Activated naive CD8-positive, alpha-beta T cell treated with anti-CD3 and anti-CD28 coated beads, Interleukin-2, amount 50 U/mL, for 24 hours (primary cell): ENCODE results near the gene NHS.

Experiments
- ATAC-seq: fragments of 150-1000 bp; cut with Tn5 transposase; one replicate; pipeline ENCODE4 v1.10.0; 2021
- DNase-seq: peaks from one replicate; pipeline ENCODE4 v3.0.0; 2021
- H3K27ac Mint-ChIP-seq: one replicate; pipeline ENCODE4 v1.8.0; 2021; ENCODE audit warnings: mild to moderate bottlenecking, mixed read lengths
- H3K27me3 Mint-ChIP-seq: one replicate; pipeline ENCODE4 v1.8.0; 2021; ENCODE audit warnings: mixed read lengths
- H3K36me3 Mint-ChIP-seq: one replicate; pipeline ENCODE4 v1.8.0; 2021; ENCODE audit warnings: low read depth, mixed read lengths
- H3K4me1 Mint-ChIP-seq: one replicate; pipeline ENCODE4 v1.8.0; 2021; ENCODE audit warnings: mixed read lengths
- H3K4me3 Mint-ChIP-seq: one replicate; pipeline ENCODE4 v1.8.0; 2021; ENCODE audit warnings: mild to moderate bottlenecking, moderate library complexity, mixed read lengths
- H3K9me3 Mint-ChIP-seq: one replicate; pipeline ENCODE4 v1.8.0; 2021; ENCODE audit warnings: mixed read lengths

Gene NHS

GRCh38 chrX:17377091-17377717, 2.2 kb downstream of the NHS start:
- DNase-seq (peak; percentile 31), ATAC-seq (peak; percentile 71)
- peaks cover 8% of the 10 kb centered on the region for H3K9me3 Mint-ChIP-seq
- peaks cover 13% of the 10 kb centered on the region for H3K4me1 Mint-ChIP-seq
- no peaks in the 10 kb centered on the region for H3K36me3 Mint-ChIP-seq
- H3K27me3 Mint-ChIP-seq: peaks cover 30% of the 10 kb centered on the region
- H3K4me3 Mint-ChIP-seq: peak overlapping the region; percentile 54
- peak overlapping the region; percentile 22 for H3K27ac Mint-ChIP-seq

GRCh38 chrX:17377795-17378194, 2.8 kb downstream of the NHS start:
- peak; percentile 21 for DNase-seq
- Mint-ChIP-seq H3K36me3 (no peaks in the 10 kb centered on the region), H3K4me3 (peak overlapping the region; percentile 54), H3K27ac (no peak overlapping the region), H3K4me1 (peaks cover 18% of the 10 kb centered on the region), H3K9me3 (peaks cover 12% of the 10 kb centered on the region), H3K27me3 (peaks cover 29% of the 10 kb centered on the region)
- peak; percentile 80 for ATAC-seq

DNA sequence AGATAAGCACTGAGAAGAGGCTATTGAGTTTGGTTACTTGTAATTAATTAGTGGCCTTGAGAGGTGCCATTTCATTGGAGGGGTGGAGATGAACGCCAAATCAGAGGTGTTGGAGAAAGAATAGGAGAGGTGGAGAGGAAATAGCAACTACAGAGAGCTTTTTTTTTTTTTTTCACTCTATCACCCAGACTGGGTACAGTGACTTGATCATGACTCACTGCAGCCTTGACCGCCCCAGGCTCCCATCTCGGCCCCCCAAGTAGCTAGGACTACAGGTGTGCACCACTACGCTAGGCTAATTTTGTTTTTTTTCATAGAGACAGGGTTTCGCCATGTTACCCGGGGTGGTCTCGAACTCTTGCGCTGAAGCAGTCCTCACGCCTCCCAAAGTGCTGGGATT, 5.2 kb downstream of the NHS start:
- Mint-ChIP-seq H3K4me1 (peaks cover 16% of the 10 kb centered on the region), H3K36me3 (no peaks in the 10 kb centered on the region), H3K27ac (no peak overlapping the region), H3K27me3 (peaks cover 18% of the 10 kb centered on the region), H3K4me3 (no peak overlapping the region), H3K9me3 (peaks cover 12% of the 10 kb centered on the region)
- no peak for ATAC-seq
- no peak for DNase-seq

- no peaks in the 10 kb centered on the region for H3K36me3 Mint-ChIP-seq
- DNase-seq (no peak), ATAC-seq (no peak)
- no peak overlapping the region for H3K27ac Mint-ChIP-seq
- peaks cover 5% of the 10 kb centered on the region for H3K9me3 Mint-ChIP-seq
- H3K27me3 Mint-ChIP-seq: peaks cover 6% of the 10 kb centered on the region
- no peak overlapping the region for H3K4me3 Mint-ChIP-seq
- H3K4me1 Mint-ChIP-seq: no peaks in the 10 kb centered on the region
Measured at GRCh38 chrX:17390419-17390850, 15.4 kb downstream of the NHS start.

DNA sequence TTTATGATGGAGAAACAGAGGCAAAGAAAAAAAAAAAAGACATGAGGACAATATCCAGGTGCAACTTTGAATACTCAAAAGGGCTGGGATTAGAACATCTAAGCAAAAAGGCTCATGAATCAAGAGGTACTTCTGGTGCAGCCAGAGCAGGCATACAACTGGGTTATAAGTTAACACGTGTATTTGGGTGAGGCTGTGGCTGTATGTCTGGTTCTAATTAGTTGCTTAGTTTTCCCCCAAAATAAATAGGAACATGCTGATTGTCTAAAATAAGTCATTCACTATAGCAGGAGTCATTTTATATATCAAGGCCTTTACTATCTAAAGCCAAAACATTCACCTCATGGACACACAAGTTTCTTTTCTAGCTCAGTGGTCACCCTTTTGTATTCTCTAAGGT, 20.2 kb downstream of the NHS start:
- Mint-ChIP-seq H3K27me3 (peaks cover 3% of the 10 kb centered on the region), H3K4me3 (no peak overlapping the region)
- no peak for DNase-seq

DNA sequence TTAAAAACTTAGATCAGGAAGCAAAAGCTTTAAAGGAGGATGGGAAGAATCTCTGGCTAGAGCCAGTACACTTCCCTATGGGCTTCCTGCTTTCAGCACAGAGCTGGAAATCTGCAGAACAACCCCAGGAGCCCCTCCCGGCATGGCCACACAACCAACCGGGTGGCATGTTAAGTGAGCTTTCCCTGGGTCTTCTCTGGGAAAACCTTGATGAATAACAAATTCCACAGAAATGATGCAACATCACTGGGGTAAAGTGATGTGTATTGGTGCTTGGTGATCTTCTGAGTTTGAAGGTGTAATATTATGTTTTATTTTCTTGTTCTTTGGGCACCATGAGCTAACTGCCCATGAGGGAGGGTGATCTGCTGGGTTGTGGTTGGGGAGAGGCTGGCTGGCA, 22.1 kb downstream of the NHS start:
- Mint-ChIP-seq H3K9me3 (no peaks in the 10 kb centered on the region), H3K36me3 (no peaks in the 10 kb centered on the region), H3K27ac (no peak overlapping the region), H3K4me3 (no peak overlapping the region), H3K4me1 (no peaks in the 10 kb centered on the region), H3K27me3 (peaks cover 3% of the 10 kb centered on the region)
- DNase-seq (no peak), ATAC-seq (no peak)

More for the DNA sequence above, 20.2 kb downstream of the NHS start:
- H3K36me3 Mint-ChIP-seq: no peaks in the 10 kb centered on the region
- no peak overlapping the region for H3K27ac Mint-ChIP-seq
- no peaks in the 10 kb centered on the region for H3K9me3 Mint-ChIP-seq
- ATAC-seq: no peak
- no peaks in the 10 kb centered on the region for H3K4me1 Mint-ChIP-seq

DNA sequence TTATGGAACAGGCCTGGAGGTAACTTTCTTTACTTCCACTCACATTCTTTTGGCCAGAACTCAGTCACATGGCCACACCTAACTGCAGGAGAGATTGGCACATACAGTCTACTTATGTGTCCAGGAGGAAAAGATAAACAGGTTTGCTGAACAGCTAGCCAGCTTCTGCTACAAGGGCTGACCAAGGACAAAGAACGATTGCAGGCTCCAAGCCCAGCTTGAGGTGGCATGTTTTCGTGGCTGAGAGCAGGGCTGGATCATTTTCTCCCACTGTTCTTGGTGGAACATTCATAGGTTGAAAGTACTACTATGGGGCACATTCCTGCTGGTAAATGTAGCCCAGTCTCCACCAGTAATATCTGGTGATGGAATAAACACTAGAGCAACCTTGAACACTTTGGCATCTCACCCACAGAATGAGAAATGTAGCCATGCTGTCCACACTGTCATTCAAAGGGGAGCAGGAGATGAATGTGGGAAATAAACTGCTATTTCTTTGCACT, 28.2 kb downstream of the NHS start:
- H3K4me3 Mint-ChIP-seq: no peak overlapping the region
- H3K9me3 Mint-ChIP-seq: no peaks in the 10 kb centered on the region
- H3K27me3 Mint-ChIP-seq: peaks cover 3% of the 10 kb centered on the region
- no peak for DNase-seq
- H3K4me1 Mint-ChIP-seq: no peaks in the 10 kb centered on the region
- H3K36me3 Mint-ChIP-seq: no peaks in the 10 kb centered on the region
- no peak for ATAC-seq
- no peak overlapping the region for H3K27ac Mint-ChIP-seq

- peaks cover 3% of the 10 kb centered on the region for H3K27me3 Mint-ChIP-seq
- no peaks in the 10 kb centered on the region for H3K36me3 Mint-ChIP-seq
- no peak overlapping the region for H3K27ac Mint-ChIP-seq
- no peaks in the 10 kb centered on the region for H3K4me1 Mint-ChIP-seq
- no peak for ATAC-seq
- H3K9me3 Mint-ChIP-seq: no peaks in the 10 kb centered on the region
- no peak overlapping the region for H3K4me3 Mint-ChIP-seq
- DNase-seq: no peak
Measured at GRCh38 chrX:17403972-17404371, 29.0 kb downstream of the NHS start.

DNA sequence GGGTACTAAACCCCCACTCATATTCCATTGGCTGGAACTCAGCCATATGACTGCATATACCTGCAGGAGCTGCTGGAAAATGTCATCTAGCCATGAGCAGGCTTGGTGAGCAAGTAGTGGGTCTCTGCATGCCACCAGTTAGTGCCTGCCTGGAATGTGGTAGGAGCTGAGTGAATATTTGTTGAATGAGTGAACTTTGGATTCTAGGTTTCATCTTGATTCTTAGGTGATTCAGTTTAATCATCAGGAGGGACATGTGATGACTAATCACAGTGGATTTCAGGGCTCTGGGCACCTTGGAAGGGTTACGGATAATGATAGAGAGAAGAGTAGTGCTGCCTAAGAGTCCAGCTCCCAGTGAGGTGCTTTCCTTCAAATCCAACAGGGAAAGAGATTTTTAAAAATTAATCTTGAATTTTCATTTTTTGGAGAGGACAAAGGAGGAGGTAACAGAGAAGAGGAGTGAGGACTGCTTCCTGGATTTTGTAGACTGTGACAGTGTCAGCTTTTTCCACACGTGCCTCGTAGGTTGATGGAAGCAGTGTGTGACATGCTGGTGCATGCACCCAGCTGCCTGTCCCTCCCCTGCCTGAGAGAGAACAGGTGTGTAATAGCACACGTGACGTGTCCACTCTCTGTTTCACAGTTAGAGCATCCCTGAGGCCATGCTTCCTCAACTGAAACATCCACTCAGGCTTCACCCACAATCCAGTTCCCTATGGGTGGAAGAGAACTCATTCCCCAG, 30.4 kb downstream of the NHS start:
- Mint-ChIP-seq H3K4me3 (no peak overlapping the region), H3K27ac (no peak overlapping the region), H3K4me1 (peaks cover 2% of the 10 kb centered on the region), H3K36me3 (no peaks in the 10 kb centered on the region), H3K9me3 (no peaks in the 10 kb centered on the region), H3K27me3 (no peaks in the 10 kb centered on the region)
- no peak for ATAC-seq
- DNase-seq: no peak

- peaks cover 25% of the 10 kb centered on the region for H3K4me1 Mint-ChIP-seq
- H3K27ac Mint-ChIP-seq: no peak overlapping the region
- no peak overlapping the region for H3K4me3 Mint-ChIP-seq
- H3K27me3 Mint-ChIP-seq: peaks cover 3% of the 10 kb centered on the region
- no peaks in the 10 kb centered on the region for H3K9me3 Mint-ChIP-seq
- H3K36me3 Mint-ChIP-seq: no peaks in the 10 kb centered on the region
- DNase-seq: no peak
- no peak for ATAC-seq
Measured at GRCh38 chrX:17409566-17410290, 34.7 kb downstream of the NHS start.

GRCh38 chrX:17410651-17411050, 35.7 kb downstream of the NHS start:
- H3K4me1 Mint-ChIP-seq: peaks cover 27% of the 10 kb centered on the region
- DNase-seq: no peak
- H3K27me3 Mint-ChIP-seq: peaks cover 4% of the 10 kb centered on the region
- no peak overlapping the region for H3K27ac Mint-ChIP-seq
- no peak overlapping the region for H3K4me3 Mint-ChIP-seq
- no peak for ATAC-seq
- H3K9me3 Mint-ChIP-seq: no peaks in the 10 kb centered on the region
- no peaks in the 10 kb centered on the region for H3K36me3 Mint-ChIP-seq

DNA sequence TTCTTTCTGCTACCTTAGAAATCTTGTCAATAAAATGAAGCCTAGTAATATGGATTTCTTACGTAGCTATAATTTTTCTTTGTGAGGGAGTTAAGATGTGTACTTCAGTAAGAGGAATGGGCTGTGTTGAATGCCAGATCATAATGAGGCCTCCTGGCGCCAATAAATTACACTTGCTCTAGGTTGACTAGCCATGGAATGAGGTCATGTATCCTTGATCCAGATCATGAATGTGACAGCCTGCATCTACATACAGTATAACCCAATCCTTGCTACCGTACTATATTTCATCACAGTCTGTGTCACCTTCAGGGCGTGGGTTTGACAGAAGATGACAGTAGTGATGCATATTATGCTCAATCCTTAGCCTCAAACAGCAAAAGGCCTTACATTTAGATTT, 36.2 kb downstream of the NHS start:
- DNase-seq: no peak
- Mint-ChIP-seq H3K9me3 (no peaks in the 10 kb centered on the region), H3K4me1 (peaks cover 27% of the 10 kb centered on the region), H3K4me3 (no peak overlapping the region), H3K27me3 (peaks cover 4% of the 10 kb centered on the region), H3K36me3 (no peaks in the 10 kb centered on the region), H3K27ac (no peak overlapping the region)
- ATAC-seq: no peak

- peaks cover 27% of the 10 kb centered on the region for H3K4me1 Mint-ChIP-seq
- no peak overlapping the region for H3K4me3 Mint-ChIP-seq
- H3K27me3 Mint-ChIP-seq: peaks cover 4% of the 10 kb centered on the region
- H3K36me3 Mint-ChIP-seq: no peaks in the 10 kb centered on the region
- no peak for DNase-seq
- no peak for ATAC-seq
- peak overlapping the region; percentile 9 for H3K27ac Mint-ChIP-seq
- H3K9me3 Mint-ChIP-seq: no peaks in the 10 kb centered on the region
Measured at GRCh38 chrX:17412692-17413091, 37.7 kb downstream of the NHS start.

DNA sequence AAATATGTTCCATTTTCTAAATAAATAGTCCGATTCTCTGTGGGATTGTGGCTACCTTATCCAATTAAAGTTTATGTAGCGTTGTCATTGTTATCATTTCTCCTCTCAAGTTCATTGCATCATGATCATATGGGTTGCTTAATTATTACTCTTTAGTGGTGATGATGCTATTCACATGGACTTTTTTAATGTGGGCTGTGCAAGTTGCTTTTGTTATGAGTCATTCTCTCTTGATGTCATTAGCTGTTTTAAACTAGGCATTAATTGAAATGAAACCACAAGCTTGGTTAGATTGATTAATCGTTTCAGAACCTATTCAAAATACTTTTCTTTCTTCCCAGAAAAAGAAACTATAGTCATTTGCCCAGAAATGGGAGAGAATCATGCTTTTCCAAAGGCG, 38.2 kb downstream of the NHS start:
- Mint-ChIP-seq H3K9me3 (no peaks in the 10 kb centered on the region), H3K27me3 (peaks cover 4% of the 10 kb centered on the region), H3K27ac (peak overlapping the region; percentile 9), H3K36me3 (no peaks in the 10 kb centered on the region), H3K4me1 (peaks cover 27% of the 10 kb centered on the region), H3K4me3 (no peak overlapping the region)
- ATAC-seq: peak; percentile 28
- no peak for DNase-seq
